Suppressor macrophage treated with lipopolysaccharide for 4 hours (primary cell): Measurements from ENCODE around the gene STAG2.
A peak's percentile ranks its signal among the peaks of the same experiment; 100 is the strongest.
"Not testable (repeated sequence)": the region's sequence is repeated elsewhere in the genome, so short reads cannot be mapped to it uniquely, and the experiment has no call there.

Experiments used
- DNase-seq: peaks from one replicate; pipeline ENCODE4 v3.0.0-alpha.2; 2020

STAG2 gene

GRCh38 chrX:123961268-123962005, at the start of gene STAG2:
Gene STAG2, plus strand, starts transcription at chrX:123961706. Its CDS starts 60,922 bp downstream, at chrX:124022628.
- peak; percentile 79 for DNase-seq

GRCh38 chrX:123917069-123917468, 44.4 kb upstream of the STAG2 start:
- peak; percentile 6 for DNase-seq

GRCh38 chrX:123918106-123918721, 43.3 kb upstream of the STAG2 start:
- DNase-seq, result no peak

- DNase-seq, result peak; percentile 19
Measured at GRCh38 chrX:123920105-123920785, 41.3 kb upstream of the STAG2 start.

- DNase-seq, result no peak
Measured at GRCh38 chrX:123923211-123923610, 38.3 kb upstream of the STAG2 start.

GRCh38 chrX:123924186-123924585, 37.3 kb upstream of the STAG2 start:
- no peak for DNase-seq

- DNase-seq, result no peak
Measured at GRCh38 chrX:123927845-123928244, 33.7 kb upstream of the STAG2 start.

GRCh38 chrX:123932055-123932454, 29.5 kb upstream of the STAG2 start:
- not testable (repeated sequence) for DNase-seq

GRCh38 chrX:123943074-123943473, 18.4 kb upstream of the STAG2 start:
- no peak for DNase-seq

- DNase-seq, result no peak
Measured at GRCh38 chrX:123943488-123943887, 18.0 kb upstream of the STAG2 start.

- DNase-seq, result no peak
Measured at GRCh38 chrX:123949846-123950245, 11.7 kb upstream of the STAG2 start.

- peak; percentile 32 for DNase-seq
Measured at GRCh38 chrX:123959281-123960063, 2.0 kb upstream of the STAG2 start.

GRCh38 chrX:123960956-123961267, 594 bp upstream of the STAG2 start:
- DNase-seq, result no peak

- DNase-seq, result peak; percentile 50
Measured at GRCh38 chrX:123962006-123962467, 531 bp downstream of the STAG2 start.

- peak; percentile 92 for DNase-seq
Measured at GRCh38 chrX:123962794-123963373, 1.4 kb downstream of the STAG2 start.

GRCh38 chrX:123964156-123964834, 2.8 kb downstream of the STAG2 start:
- DNase-seq, result peak; percentile 63

- no peak for DNase-seq
Measured at GRCh38 chrX:123965712-123966111, 4.2 kb downstream of the STAG2 start.

- no peak for DNase-seq
Measured at GRCh38 chrX:123967497-123967896, 6.0 kb downstream of the STAG2 start.

GRCh38 chrX:123968383-123969050, 7.0 kb downstream of the STAG2 start:
- no peak for DNase-seq

GRCh38 chrX:123971982-123972381, 10.5 kb downstream of the STAG2 start:
- peak; percentile 73 for DNase-seq

GRCh38 chrX:123973921-123974320, 12.4 kb downstream of the STAG2 start:
- DNase-seq, result no peak

GRCh38 chrX:123975180-123975579, 13.7 kb downstream of the STAG2 start:
- DNase-seq, result peak; percentile 39
